Stimulated activated naive CD4-positive, alpha-beta T cell (primary cell): ENCODE data around the gene MRPL19.

Source experiments
- DNase-seq, 6 experiments: peaks; one replicate each; lab custom pipeline; 2025; lab: John Stamatoyannopoulos, UW

The MRPL19 gene

GRCh38 chr2:75646583-75647425 is at the start of gene MRPL19:
TSS of gene MRPL19 (plus strand) at chr2:75646783. CDS start at chr2:75646808, 25 bp downstream.
- DNase-seq: peak; percentile 51 to 78 (median 62)

GRCh38 chr2:75596784-75597183 is 49.8 kb upstream of the MRPL19 start:
- no peak for DNase-seq

- DNase-seq: no peak
Measured at GRCh38 chr2:75597949-75598348, 48.6 kb upstream of the MRPL19 start.

DNA sequence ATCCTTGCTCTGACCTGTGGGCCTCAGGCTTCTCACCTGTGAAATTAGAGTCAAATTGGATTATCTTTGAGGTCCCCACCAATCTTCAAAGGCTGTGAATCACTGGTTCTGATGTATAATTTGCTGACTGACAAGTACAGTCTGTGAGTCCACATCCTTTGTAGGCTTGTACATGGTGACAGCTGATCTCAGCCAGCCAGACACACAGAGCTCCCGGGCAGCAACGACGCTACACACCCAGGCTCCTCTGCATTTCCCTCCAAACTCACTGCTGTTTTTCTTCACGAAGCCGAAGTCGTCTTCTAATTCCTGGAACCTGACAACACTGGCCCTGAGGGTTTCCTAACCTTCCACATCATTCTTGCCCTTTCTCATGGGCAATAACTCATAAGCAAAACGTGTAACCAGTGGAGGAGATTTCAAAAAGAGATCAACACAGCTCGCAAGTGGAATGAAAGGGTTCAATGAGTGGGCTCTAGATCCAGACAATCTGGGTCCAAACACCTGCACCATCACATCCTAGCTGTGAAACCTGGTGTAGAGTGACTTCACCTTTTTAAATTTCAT is 47.9 kb upstream of the MRPL19 start:
- DNase-seq: no peak

- no peak for DNase-seq
Measured at GRCh38 chr2:75600461-75601011, 46.0 kb upstream of the MRPL19 start.

DNA sequence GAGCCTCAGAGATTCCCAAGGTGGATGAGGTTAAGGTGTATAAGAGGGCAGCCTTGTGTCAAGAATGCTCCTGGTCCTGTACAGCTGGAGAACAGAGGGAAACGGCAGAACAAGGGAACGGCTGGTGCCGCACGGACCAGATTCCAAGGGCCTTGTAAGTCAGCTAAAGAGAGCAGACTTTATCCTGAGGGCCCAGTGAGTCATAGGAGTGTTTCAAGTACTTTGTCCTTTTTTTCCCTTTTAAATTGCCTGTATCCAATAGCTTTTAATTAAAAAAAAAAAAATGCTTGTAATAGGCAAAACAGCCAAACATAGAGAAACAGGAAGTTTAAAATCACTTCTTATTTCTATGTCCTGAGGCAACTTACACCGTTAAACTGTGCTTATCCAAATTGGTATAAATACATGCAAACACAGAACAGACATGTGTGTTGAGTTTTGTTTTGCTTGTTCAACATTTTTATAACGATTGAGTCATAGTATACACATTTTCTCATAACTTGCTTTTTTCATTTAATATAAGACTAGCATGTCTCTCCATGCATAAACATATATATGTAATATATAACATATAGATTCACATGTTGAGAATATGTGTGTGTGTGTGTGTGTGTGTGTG is 43.8 kb upstream of the MRPL19 start:
- no peak for DNase-seq

GRCh38 chr2:75603477-75603876 is 43.1 kb upstream of the MRPL19 start:
- DNase-seq: no peak

GRCh38 chr2:75604484-75604883 is 42.1 kb upstream of the MRPL19 start:
- DNase-seq: no peak

GRCh38 chr2:75605770-75606529 is 40.6 kb upstream of the MRPL19 start:
- DNase-seq: no peak

DNA sequence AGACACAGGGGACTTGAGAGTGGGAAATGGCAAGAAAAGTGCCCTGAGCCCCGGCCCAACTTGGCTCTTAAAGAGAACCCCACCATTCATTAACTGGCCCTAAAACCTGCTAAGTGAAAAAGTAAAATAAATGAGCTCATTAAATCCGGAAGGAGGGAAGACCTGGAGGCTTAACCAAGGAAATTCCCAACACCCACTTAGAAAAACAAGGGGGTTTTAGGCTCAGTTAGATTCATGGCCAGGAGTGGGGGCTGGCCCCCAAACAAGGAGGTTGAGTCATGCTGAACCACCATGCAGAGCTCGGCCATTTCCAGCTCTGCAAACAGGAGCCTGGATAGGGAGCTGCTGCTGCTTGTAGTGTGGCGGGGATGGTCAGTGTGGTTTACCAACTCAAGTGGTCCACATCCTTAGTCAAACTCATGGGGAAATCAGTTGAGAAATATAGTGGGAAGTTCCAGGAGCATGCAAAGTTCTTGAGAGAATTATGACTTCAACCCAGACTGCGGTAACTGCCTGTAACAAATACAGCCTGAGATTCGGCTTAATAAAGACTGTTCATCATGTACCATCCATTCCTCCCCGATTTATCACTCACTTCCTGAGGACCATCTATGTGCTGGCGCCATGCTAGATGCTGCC is 39.7 kb upstream of the MRPL19 start:
- DNase-seq: no peak

DNA sequence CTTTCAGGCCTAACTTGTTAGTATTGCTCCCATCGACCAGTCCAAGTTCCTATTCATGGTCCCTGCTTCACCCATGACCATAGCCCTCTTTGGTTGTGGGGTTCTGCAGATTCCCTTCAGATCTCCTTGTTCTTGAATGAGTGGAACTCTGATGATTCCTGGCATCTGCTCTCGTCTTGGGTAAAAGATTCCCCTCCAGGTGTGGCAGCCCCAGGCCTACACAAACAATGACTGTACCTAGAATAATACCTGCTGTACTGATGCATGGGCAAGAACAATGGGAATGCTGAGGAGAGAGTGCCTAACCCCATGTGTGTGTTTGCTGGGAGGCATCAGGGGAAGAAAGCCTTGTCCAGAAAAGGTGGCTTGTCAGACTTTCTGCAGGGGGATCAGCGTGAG is 39.2 kb upstream of the MRPL19 start:
- no peak for DNase-seq

DNA sequence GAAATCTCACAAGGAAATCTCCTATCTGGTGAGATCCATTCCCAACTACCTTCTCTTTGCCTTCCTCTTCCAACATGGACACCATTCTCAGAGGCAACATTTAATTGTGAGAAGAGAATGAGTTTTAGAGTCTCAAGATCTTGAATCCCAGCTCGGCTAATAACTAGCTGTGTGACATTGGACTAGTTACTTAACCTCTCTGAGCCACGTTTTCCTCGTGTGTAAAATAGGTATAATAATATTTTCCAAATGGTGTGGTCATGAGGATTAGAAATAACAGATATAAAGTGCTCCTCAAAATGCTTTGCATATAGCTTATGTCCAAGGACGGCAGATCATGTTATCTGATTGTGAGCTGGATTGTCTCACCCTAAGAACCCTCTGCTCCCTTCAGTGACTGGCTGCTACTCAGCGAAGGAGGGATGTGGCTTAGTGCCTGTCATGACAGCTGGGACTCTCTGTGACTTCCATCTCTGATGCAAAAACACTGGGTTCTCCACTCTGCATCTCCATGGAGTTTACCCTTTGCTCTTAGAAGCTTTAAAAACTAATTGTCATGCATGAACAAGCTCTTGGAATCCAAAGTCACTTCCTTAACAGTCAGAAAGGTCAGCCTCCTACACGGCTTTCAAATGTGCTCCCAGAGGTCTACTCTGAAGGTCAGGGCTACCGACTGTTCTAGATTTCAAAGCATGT is 38.4 kb upstream of the MRPL19 start:
- DNase-seq: no peak

DNA sequence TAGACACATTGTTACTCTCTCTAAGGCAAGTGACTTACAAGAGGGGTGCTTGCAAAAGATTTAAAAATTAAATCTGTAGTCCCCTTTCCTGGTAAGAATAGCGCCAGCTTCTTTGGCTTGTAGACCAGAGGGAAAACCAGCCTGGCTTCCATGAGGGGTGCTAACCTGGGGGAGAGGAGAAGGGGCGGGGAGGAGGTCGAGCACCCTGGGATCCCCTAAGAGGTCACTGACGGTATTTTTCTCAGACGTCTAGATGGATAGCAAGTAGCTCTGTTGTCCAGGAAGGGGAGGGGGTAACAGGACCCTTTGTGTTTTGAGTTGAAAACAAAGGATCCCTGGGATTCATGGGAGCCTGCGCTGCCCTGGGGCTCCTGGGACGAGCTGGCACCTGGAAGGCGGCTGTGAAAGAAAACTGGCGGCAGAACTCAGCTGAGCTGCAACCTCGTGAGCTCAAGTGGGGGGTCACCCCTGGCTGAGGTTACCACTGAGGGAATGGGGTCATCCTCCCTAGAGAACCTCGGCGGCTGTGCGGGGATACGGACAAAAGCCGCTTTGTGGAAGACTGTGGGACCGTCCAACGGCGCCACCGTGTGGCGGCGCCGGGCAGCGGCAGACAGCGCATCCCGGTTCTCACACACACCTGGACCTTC is 37.8 kb upstream of the MRPL19 start:
- peak; percentile 5 to 49 (median 32) for DNase-seq

DNA sequence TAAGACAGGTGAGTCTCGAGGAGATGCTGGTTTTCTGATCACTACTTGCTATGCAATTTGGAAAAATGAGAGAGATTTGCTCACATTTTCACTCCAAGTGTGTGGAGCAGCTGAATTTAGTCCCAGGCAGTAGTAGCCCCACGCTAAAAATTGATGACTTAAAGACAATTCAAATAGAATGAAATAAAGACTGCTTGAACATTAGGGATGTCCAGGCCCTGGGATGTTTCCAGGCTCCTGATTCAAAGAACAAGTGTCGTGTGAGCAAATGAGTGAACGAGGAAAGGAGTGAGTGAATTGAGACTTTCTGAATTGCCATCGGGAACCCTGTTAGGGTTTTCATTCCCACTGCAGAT is 37.3 kb upstream of the MRPL19 start:
- DNase-seq: no peak

- DNase-seq: no peak
Measured at GRCh38 chr2:75609937-75610508, 36.6 kb upstream of the MRPL19 start.

DNA sequence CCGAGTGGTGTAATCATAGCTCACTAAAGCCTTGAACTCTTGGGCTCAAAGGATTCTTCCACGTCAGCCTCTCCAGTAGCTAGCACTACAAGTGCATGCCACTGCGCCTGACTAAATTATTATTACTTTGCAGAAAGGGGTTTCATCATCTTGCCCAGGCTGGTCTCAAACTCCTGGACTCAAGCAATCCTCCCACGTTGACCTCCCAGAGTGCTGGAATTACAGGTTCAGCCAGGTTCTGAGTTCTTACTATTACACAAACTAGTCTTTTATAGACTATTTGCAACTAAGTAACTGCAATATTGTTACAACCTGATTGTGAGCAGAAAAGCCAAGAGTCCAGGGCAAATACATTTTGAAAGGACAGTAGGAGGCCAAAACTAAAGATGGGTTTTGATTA is 35.9 kb upstream of the MRPL19 start:
- DNase-seq: no peak

DNA sequence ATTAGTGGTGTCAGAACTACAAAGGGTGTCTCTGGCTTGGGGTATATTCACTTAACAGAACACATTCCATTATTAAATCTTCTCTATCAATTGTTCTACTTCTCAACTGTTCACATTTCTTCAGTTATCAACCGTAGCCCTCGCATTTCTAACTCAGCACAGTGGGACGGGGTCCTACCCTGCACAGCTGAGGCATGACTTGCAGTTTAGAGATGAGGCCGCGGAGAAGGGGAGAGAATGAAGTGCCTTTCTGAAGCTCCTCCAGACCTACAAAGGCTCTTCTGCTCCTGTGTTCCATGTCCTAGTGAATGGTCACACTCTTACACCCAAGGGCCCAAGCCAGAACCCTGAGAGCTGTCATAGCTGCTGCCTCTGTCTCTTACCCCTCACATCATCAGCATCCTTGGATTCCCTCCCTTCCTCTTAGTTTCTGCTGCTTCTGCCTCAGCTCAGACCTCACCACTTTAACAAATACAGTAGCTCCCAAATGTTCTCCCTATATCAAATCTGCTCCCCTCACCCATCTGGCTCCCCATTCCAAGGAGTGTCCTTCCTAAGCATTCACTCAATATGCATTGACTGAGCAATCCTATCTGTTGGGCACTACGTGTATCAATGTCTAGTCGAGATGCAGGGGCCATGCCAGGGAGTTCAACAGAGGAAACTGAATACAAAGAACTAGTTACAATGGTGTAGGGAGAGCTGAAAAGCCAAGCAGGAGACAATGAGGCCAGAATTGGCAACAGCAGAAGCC is 34.3 kb upstream of the MRPL19 start:
- no peak for DNase-seq

GRCh38 chr2:75612862-75613243 is 33.7 kb upstream of the MRPL19 start:
- DNase-seq: no peak

DNA sequence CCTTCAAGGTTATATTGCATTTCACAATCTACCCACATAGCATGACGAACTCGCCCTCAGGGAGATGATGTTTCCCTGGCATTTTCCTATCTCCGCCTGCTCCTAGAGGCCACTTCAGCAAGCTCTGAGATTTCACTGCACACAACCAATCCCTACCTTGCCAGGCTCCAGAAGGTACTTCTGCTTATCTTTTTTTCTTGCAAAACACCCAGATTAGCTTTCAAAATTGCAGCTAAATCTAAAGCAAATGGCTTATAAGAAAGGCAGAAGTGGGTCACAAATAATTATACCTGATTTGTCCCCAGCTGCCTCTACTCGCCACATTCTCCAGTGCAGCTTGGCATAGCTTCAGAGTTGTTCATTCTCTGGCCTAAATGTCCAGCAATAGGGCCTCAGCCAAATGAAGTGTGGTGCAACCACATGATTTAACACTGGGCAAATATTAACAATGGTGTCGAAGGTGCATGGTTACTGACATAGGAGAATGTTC is 32.4 kb upstream of the MRPL19 start:
- no peak for DNase-seq
